Endothelial cell of umbilical vein (primary cell): ENCODE results near the gene ETFA. TPM values are rescaled to one million over a fixed set of nuclear protein-coding genes. Genes with fewer than 3 reads are reported as not detected.

Experiments
- BruUV-seq: library from RNA; stranded (reverse); fragments of 400-500 nt; replicated peaks from 2 replicates; lab custom pipeline; 2021; lab: Mats Ljungman, UMichigan
- CTCF ChIA-PET: fragments of 300-600, 350-600 bp; sonication (Branson Sonifier 250); formaldehyde crosslinking; loops from one replicate; lab custom pipeline; 2021; ENCODE audit warnings: antibody characterized with exemption, inconsistent platforms; lab: Charles Lee
- POLR2A ChIA-PET: fragments of 300-600, 350-600 bp; sonication (Branson Sonifier 250); formaldehyde crosslinking; loops from one replicate; lab custom pipeline; 2021; ENCODE audit warnings: antibody characterized with exemption, inconsistent platforms; lab: Charles Lee
- DNase-seq: peaks from one replicate; pipeline ENCODE4 v3.0.0-alpha.2; 2011; ENCODE audit warnings: low read depth, low spot score
- FAIRE-seq: peaks from 2 replicates; lab custom pipeline; 2011; peaks lifted over from hg19 to GRCh38; lab: Jason Lieb, UNC
- H2AFZ ChIP-seq: 2 replicates; pipeline ENCODE4 v1.6.0; 2012; ENCODE audit warnings: low read depth, low read length, control low read depth, inconsistent platforms
- H3K27ac ChIP-seq: 2 replicates; pipeline ENCODE4 v1.5.1; 2011; ENCODE audit warnings: low read depth, mild to moderate bottlenecking, control low read depth, low read length, moderate library complexity; ENCODE audit not compliant: insufficient read depth
- H3K27me3 ChIP-seq, 2 experiments: 2 replicates each; pipeline versions ENCODE4 v1.6.0 to v1.6.1; 2011; ENCODE audit warnings: low read length in 2 of 2, mixed read lengths in 1 of 2; ENCODE audit not compliant: control insufficient read depth in 2 of 2, insufficient read depth in 2 of 2
- H3K36me3 ChIP-seq, 2 experiments: 2 replicates in 1 of 2; 3 replicates in 1 of 2; pipeline ENCODE4 v1.5.1; 2011; ENCODE audit warnings: low read length in 2 of 2, mild to moderate bottlenecking in 1 of 2, moderate library complexity in 1 of 2; ENCODE audit not compliant: control insufficient read depth in 2 of 2, insufficient read depth in 2 of 2; ENCODE audit errors: extremely low read depth in 1 of 2
- H3K4me1 ChIP-seq: 3 replicates; pipeline ENCODE4 v1.5.1; 2011; ENCODE audit warnings: mild to moderate bottlenecking, low read length; ENCODE audit not compliant: control insufficient read depth, insufficient read depth; ENCODE audit errors: extremely low read depth
- H3K4me2 ChIP-seq: 2 replicates; pipeline ENCODE4 v1.6.1; 2011; ENCODE audit warnings: low read length, control low read depth, mixed read lengths; ENCODE audit not compliant: insufficient read depth
- H3K4me3 ChIP-seq, 3 experiments: fragments of 200-600 bp in 1 of 3; sonication (generic), shearing (Covaris generic) in 1 of 3; replicated peaks in 1 of 3; 2 replicates each; pipeline ENCODE4 v1.5.1; 2011 to 2016; ENCODE audit warnings: control low read depth in 3 of 3, low read length in 3 of 3, mild to moderate bottlenecking in 2 of 3, inconsistent platforms in 1 of 3, low read depth in 1 of 3, moderate library complexity in 1 of 3; ENCODE audit not compliant: insufficient read depth in 1 of 3
- H3K79me2 ChIP-seq: 2 replicates; pipeline ENCODE4 v1.6.0; 2012; ENCODE audit warnings: low read length, inconsistent platforms; ENCODE audit not compliant: control insufficient read depth, insufficient read depth
- H3K9ac ChIP-seq: replicated peaks from 2 replicates; pipeline ENCODE3; 2011; ENCODE audit warnings: low read length, control low read depth; ENCODE audit not compliant: insufficient read depth; ENCODE audit errors: extremely low read depth
- H3K9me1 ChIP-seq: replicated peaks from 3 replicates; pipeline ENCODE4 v1.6.0; 2011; ENCODE audit warnings: mild to moderate bottlenecking, low read length; ENCODE audit not compliant: control insufficient read depth, insufficient read depth; ENCODE audit errors: extremely low read depth
- H3K9me3 ChIP-seq: replicated peaks from 2 replicates; pipeline ENCODE4 v1.5.1; 2012; ENCODE audit warnings: low read length, inconsistent platforms; ENCODE audit not compliant: control insufficient read depth, insufficient read depth
- H4K20me1 ChIP-seq: replicated peaks from 2 replicates; pipeline ENCODE3; 2011; ENCODE audit warnings: mild to moderate bottlenecking, low read length; ENCODE audit not compliant: control insufficient read depth, insufficient read depth; ENCODE audit errors: extremely low read depth
- EZH2 ChIP-seq: IDR thresholded peaks from 2 replicates; pipeline ENCODE4 v1.6.1; 2012; ENCODE audit warnings: borderline replicate concordance, low read depth, mild to moderate bottlenecking, moderate library complexity, low read length, inconsistent platforms; ENCODE audit not compliant: severe bottlenecking
- FOS ChIP-seq: IDR thresholded peaks from 2 replicates; pipeline ENCODE4 v1.6.1; 2011; ENCODE audit warnings: mild to moderate bottlenecking, low read length, moderate library complexity, borderline replicate concordance; ENCODE audit not compliant: insufficient read depth
- GATA2 ChIP-seq: IDR thresholded peaks from 2 replicates; pipeline ENCODE4 v1.7.0; 2011; ENCODE audit warnings: low read depth, mild to moderate bottlenecking, moderate library complexity, mixed read lengths, low read length; ENCODE audit not compliant: insufficient read length, insufficient read depth
- JUN ChIP-seq: IDR thresholded peaks from 2 replicates; pipeline ENCODE4 v1.6.1; 2011; ENCODE audit warnings: borderline replicate concordance, low read depth; ENCODE audit not compliant: insufficient read length, insufficient read depth
- MAX ChIP-seq: IDR thresholded peaks from 2 replicates; pipeline ENCODE4 v1.6.1; 2011; ENCODE audit not compliant: insufficient read depth, insufficient read length
- MYC ChIP-seq: IDR thresholded peaks from one replicate; pipeline ENCODE4 v1.6.1; 2011; ENCODE audit warnings: mild to moderate bottlenecking, low read depth, low read length
- POLR2A ChIP-seq: IDR thresholded peaks from 2 replicates; pipeline ENCODE4 v1.6.1; 2012; ENCODE audit warnings: low read depth, mild to moderate bottlenecking, control low read depth, low read length
- POLR2AphosphoS5 ChIP-seq: IDR thresholded peaks from 2 replicates; pipeline ENCODE4 v1.6.1; 2012; ENCODE audit warnings: low read depth, mild to moderate bottlenecking, control low read depth, low read length, moderate library complexity; ENCODE audit not compliant: insufficient read depth
- dilution Hi-C: fragments of 300-500 bp; cut with MboI; formaldehyde crosslinking; loops from one replicate; pipeline ENCODE4 v1.15.0; 2019; ENCODE audit warnings: low sequenced_read_pairs; ENCODE audit not compliant: extremely low pct_ligation_motif_present
- intact Hi-C: fragments of 100-400 bp; cut with micrococcal nuclease; formaldehyde crosslinking; loops from one replicate; pipeline ENCODE4 v1.10.0; 2022
- polyA plus RNA-seq, 4 experiments: library from polyadenylated mRNA; depleted of rRNA in 3 of 4; stranded (reverse) in 3 of 4; unstranded in 1 of 4; fragments of >200 nt; gene quantifications; 2 replicates each; pipeline versions ENCODE4 v1.2.1 to v1.2.3, GENCODE V29; 2011 to 2012; ENCODE audit warnings: missing spikeins in 1 of 4
- total RNA-seq: library from RNA; stranded (reverse); gene quantifications from 2 replicates; pipeline ENCODE4 v1.2.3, GENCODE V29; 2021
- TF ChIP-seq, protein P1 (sequence below), 2 donors: IDR thresholded peaks; 1 replicate in 1 of 2; 2 replicates in 1 of 2; pipeline ENCODE4 v1.5.1; 2011; ENCODE audit warnings: low read length in 2 of 2, mild to moderate bottlenecking in 2 of 2, moderate library complexity in 2 of 2, control low read depth in 1 of 2, inconsistent platforms in 1 of 2, low read depth in 1 of 2; ENCODE audit not compliant: insufficient read depth in 1 of 2; ENCODE audit errors: extremely low read depth in 1 of 2

The ETFA gene
- total and polyA plus RNA-seq, 2 donors (not counting 3 experiments of a cell fraction or from before 2014, with no cell fraction given), result 102 to 116 TPM

- intact Hi-C loops (no loop called here), dilution Hi-C loops (no loop called here)
- H2AFZ ChIP-seq, result no peak overlapping the region
- no peak for TF ChIP-seq POLR2A
- no peak for TF ChIP-seq MAX
- TF ChIP-seq, protein P1, sequence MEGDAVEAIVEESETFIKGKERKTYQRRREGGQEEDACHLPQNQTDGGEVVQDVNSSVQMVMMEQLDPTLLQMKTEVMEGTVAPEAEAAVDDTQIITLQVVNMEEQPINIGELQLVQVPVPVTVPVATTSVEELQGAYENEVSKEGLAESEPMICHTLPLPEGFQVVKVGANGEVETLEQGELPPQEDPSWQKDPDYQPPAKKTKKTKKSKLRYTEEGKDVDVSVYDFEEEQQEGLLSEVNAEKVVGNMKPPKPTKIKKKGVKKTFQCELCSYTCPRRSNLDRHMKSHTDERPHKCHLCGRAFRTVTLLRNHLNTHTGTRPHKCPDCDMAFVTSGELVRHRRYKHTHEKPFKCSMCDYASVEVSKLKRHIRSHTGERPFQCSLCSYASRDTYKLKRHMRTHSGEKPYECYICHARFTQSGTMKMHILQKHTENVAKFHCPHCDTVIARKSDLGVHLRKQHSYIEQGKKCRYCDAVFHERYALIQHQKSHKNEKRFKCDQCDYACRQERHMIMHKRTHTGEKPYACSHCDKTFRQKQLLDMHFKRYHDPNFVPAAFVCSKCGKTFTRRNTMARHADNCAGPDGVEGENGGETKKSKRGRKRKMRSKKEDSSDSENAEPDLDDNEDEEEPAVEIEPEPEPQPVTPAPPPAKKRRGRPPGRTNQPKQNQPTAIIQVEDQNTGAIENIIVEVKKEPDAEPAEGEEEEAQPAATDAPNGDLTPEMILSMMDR (IDR thresholded peaks at IDR 0.05; ENCODE audit: extremely low read depth in 1 of 2, insufficient read depth in 1 of 2, low read depth in 1 of 2, low read length in 2 of 2), result no peak
- no peak for TF ChIP-seq POLR2AphosphoS5
- no peak for TF ChIP-seq MYC
- no peak for TF ChIP-seq GATA2
- no peak for TF ChIP-seq JUN
- TF ChIP-seq FOS, result no peak
- TF ChIP-seq EZH2, result no peak
- no peaks in the 10 kb centered on the region for H3K79me2 ChIP-seq
- no peaks in the 10 kb centered on the region for H3K4me1 ChIP-seq
- no peak overlapping the region for H3K4me2 ChIP-seq
- H3K9ac ChIP-seq, result no peak overlapping the region
- POLR2A ChIA-PET, result no interaction called here
- no peaks in the 10 kb centered on the region for H3K9me1 ChIP-seq
- DNase-seq, result no peak
- no peaks in the 10 kb centered on the region for H3K9me3 ChIP-seq
- no peaks in the 10 kb centered on the region for H3K36me3 ChIP-seq
- FAIRE-seq, result no peak
- H4K20me1 ChIP-seq, result no peaks in the 10 kb centered on the region
- no TSS peak for BruUV-seq
- CTCF ChIA-PET, result interaction anchor here (1.0 to 1.2 kb wide), 2 partner anchors 27 to 152 kb away, joined by 3 to 5 read pairs; no protein-coding TSS in a partner anchor
- no peak overlapping the region for H3K27ac ChIP-seq
- H3K27me3 ChIP-seq, result peaks cover 0 to 7% of the 10 kb centered on the region in 2 experiments
- H3K4me3 ChIP-seq, result no peak overlapping the region
Observed at GRCh38 chr15:76178296-76179000, 132.8 kb downstream of the ETFA start.
